ENCODE results near the gene LGR4.

Gene LGR4

DNA sequence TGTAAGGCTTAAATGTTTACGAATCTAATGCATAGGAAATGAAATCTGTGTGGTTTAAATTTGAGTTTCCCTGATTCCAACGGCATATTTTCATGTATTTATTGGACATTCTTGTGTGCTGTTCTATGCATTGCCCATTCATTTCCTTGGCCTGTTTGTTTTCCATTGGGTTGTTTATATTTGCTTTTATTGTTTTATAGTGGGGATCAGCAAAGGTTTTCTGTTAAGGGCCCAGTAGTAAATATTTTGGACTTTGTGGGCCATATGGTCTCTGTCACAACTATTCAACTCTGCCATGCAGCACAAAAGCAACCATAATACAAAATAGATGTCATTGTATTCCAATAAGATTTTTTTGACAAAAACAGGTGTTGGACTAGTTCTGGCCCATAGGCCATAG lies 5.2 kb upstream of the LGR4 start:
- no peaks in the 10 kb centered on the region for H3K4me1 ChIP-seq (ENCODE audit: control insufficient read depth, insufficient read depth, low read length)
- no peaks in the 10 kb centered on the region for H3K27me3 ChIP-seq (ENCODE audit: control insufficient read depth, insufficient read depth, low read length)
- H3K36me3 ChIP-seq (ENCODE audit: control insufficient read depth, insufficient read depth, low read length), result no peaks in the 10 kb centered on the region
- H3K4me3 ChIP-seq (ENCODE audit: low read length), result no peak overlapping the region
- H3K9ac ChIP-seq (ENCODE audit: low read length), result no peak overlapping the region
- no peak overlapping the region for H3K27ac ChIP-seq (ENCODE audit: low read depth, low read length)

- no peaks in the 10 kb centered on the region for H3K36me3 ChIP-seq (ENCODE audit: control insufficient read depth, insufficient read depth, low read length)
- H3K4me3 ChIP-seq (ENCODE audit: low read length), result no peak overlapping the region
- H3K27ac ChIP-seq (ENCODE audit: low read depth, low read length), result no peak overlapping the region
- no peak overlapping the region for H3K9ac ChIP-seq (ENCODE audit: low read length)
- H3K4me1 ChIP-seq (ENCODE audit: control insufficient read depth, insufficient read depth, low read length), result no peaks in the 10 kb centered on the region
- H3K27me3 ChIP-seq (ENCODE audit: control insufficient read depth, insufficient read depth, low read length), result no peaks in the 10 kb centered on the region
Observed at GRCh38 chr11:27477243-27477642, 4.7 kb upstream of the LGR4 start.

- H3K36me3 ChIP-seq (ENCODE audit: control insufficient read depth, insufficient read depth, low read length), result no peaks in the 10 kb centered on the region
- H3K4me1 ChIP-seq (ENCODE audit: control insufficient read depth, insufficient read depth, low read length), result peaks cover 3% of the 10 kb centered on the region
- H3K27me3 ChIP-seq (ENCODE audit: control insufficient read depth, insufficient read depth, low read length), result no peaks in the 10 kb centered on the region
- H3K9ac ChIP-seq (ENCODE audit: low read length), result no peak overlapping the region
- H3K4me3 ChIP-seq (ENCODE audit: low read length), result no peak overlapping the region
- no peak overlapping the region for H3K27ac ChIP-seq (ENCODE audit: low read depth, low read length)
Observed at GRCh38 chr11:27475622-27476021, 3.0 kb upstream of the LGR4 start.

- peak overlapping the region; percentile 86 for H3K27ac ChIP-seq (ENCODE audit: low read depth, low read length)
- no peak overlapping the region for H3K9ac ChIP-seq (ENCODE audit: low read length)
Observed at GRCh38 chr11:27473017-27473406, 422 bp upstream of the LGR4 start.

DNA sequence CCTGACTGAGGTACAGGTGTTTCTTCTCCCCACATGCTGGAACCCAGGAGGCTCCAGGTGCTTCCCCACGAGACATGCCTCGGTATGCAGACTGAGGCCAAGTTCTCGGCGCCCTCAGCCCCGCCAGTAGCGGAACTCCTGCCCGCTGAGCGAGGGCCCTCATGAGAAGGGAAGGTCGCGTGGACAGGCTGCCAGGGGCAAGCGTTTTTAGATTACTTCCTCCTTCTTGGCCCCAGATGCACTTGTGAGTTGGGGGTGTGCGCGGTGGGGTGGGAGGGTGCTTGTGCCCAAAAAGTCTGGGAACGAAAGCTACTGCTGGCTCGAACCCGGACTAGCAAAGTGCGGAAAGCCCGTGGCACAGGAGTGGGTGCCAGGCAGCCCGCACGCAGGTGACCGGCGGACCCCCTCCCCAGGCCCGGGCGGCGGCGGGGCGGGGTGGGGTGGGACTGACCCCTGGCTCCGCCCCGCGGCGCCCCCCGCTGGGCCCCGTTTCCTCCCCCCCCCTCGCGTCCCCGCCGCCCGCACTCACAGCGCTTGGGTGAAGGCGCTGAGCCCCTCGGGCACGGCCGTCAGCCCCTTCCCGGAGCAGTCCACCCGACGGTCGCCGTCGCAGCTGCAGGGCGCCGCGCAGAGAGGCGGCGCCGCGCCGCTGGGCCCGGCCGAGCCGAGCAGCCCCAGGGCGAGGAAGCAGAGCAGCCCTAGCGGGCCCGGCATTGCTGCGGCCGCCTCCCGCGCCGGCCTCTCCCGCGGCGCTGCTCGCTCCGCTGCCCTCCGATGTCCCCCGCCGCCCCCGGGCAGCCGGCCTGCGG lies 797 bp downstream of the LGR4 start:
- Histone ChIP-seq H3K27me3 (ENCODE audit: control insufficient read depth, insufficient read depth, low read length) (no peaks in the 10 kb centered on the region), H3K4me1 (ENCODE audit: control insufficient read depth, insufficient read depth, low read length) (peaks cover 9% of the 10 kb centered on the region), H3K9ac (ENCODE audit: low read length) (peak overlapping the region; percentile 64), H3K4me3 (ENCODE audit: low read length) (peak overlapping the region; percentile 93), H3K27ac (ENCODE audit: low read depth, low read length) (peak overlapping the region; percentile 86), H3K36me3 (ENCODE audit: control insufficient read depth, insufficient read depth, low read length) (no peaks in the 10 kb centered on the region)

More at GRCh38 chr11:27473017-27473406, 422 bp upstream of the LGR4 start:
- Histone ChIP-seq H3K4me3 (ENCODE audit: low read length) (peak overlapping the region; percentile 93), H3K4me1 (ENCODE audit: control insufficient read depth, insufficient read depth, low read length) (peaks cover 9% of the 10 kb centered on the region), H3K36me3 (ENCODE audit: control insufficient read depth, insufficient read depth, low read length) (no peaks in the 10 kb centered on the region), H3K27me3 (ENCODE audit: control insufficient read depth, insufficient read depth, low read length) (no peaks in the 10 kb centered on the region)

DNA sequence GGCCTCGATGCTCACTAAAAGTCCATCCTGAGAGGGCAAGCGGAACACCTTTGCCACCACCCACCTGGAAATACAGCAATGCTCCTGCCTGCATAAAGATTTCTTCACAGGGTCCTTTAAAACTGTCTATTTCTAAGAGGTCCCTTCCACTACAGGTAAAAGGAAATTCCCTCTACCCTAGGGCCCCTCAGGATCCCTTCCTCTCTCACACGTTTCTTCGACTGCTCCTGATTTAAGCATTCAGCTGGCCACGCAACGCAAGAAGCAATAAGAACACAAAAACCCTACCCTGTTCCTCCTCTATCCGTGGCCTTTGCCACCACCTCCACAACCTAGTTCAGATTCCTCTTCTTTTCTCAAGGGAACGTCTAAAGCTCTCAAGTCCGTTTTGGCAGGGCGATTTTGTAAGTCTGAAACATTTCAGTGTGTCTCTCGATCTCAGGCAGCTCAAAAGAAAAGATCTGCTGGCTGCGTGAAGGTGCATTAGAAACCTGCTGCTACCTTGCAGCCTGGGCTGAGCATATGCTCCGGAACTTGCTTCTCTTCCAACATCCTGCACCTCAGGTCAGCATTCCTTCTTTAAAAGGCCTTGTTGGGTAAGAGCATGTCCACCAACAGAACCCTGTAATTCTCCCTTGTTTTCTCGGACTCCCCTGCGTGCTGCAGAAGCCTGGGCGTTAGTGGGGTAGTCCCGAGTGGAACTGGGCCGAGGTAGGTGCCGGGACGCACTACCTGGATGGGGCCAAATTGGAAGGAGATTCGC lies 1.6 kb downstream of the LGR4 start:
- Histone ChIP-seq H3K4me3 (ENCODE audit: low read length) (peak overlapping the region; percentile 93), H3K27ac (ENCODE audit: low read depth, low read length) (peak overlapping the region; percentile 86), H3K4me1 (ENCODE audit: control insufficient read depth, insufficient read depth, low read length) (peaks cover 13% of the 10 kb centered on the region), H3K9ac (ENCODE audit: low read length) (peak overlapping the region; percentile 52), H3K36me3 (ENCODE audit: control insufficient read depth, insufficient read depth, low read length) (no peaks in the 10 kb centered on the region), H3K27me3 (ENCODE audit: control insufficient read depth, insufficient read depth, low read length) (no peaks in the 10 kb centered on the region)

DNA sequence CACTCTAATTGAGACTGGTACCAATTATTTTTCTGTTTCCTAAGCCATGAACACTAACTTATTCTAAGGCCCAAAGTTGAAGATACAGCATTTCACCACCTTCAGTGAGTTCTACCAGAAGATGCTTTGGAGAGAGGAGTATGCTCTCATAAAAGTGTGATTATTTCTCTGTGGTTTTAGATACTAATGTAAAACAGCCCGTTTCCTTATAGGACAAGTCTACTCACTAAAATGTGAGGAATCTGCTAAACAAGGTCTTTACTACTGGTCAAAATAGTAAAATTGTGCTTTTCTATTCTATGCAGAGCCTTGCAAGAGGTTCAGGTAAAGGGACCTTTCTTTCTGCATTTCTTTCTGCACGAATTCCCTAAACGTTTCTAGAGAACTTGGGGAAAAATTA lies 2.4 kb downstream of the LGR4 start:
- Histone ChIP-seq H3K27me3 (ENCODE audit: control insufficient read depth, insufficient read depth, low read length) (no peaks in the 10 kb centered on the region), H3K9ac (ENCODE audit: low read length) (no peak overlapping the region), H3K36me3 (ENCODE audit: control insufficient read depth, insufficient read depth, low read length) (no peaks in the 10 kb centered on the region), H3K4me3 (ENCODE audit: low read length) (peak overlapping the region; percentile 93), H3K4me1 (ENCODE audit: control insufficient read depth, insufficient read depth, low read length) (peaks cover 21% of the 10 kb centered on the region), H3K27ac (ENCODE audit: low read depth, low read length) (no peak overlapping the region)

DNA sequence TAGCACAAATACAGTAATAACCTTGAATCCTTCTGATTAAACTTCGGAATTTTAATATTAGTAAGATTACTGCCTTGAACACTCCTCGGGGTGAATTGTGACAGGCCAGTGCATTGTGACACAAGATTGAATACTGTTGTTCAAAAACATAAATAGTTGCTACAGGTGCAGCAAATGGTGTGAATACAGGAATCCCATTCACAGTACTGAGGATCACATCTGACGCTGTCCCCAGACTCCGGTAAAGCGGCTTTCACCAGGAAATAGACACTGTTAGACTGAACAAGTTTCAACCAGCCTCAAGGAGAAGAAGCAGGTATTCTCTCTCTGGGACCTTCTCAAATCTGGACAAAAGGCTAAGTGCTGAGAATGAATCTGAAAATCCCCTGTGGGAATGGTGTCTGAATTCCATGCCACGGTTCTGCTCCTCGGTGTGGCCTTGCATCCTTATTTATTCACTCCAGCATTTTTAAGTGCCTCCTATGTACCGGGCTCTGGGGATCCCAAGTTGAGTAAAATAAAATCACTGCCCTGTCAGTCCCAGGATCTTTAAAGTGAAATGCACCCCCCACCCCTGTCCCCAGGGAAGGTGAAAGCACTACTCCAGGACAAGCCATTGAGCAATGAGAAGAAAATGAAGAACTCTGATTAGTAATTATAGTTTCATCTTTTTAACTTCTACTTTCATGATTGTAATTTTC lies 3.4 kb downstream of the LGR4 start:
- Histone ChIP-seq H3K9ac (ENCODE audit: low read length) (no peak overlapping the region), H3K27me3 (ENCODE audit: control insufficient read depth, insufficient read depth, low read length) (no peaks in the 10 kb centered on the region), H3K4me1 (ENCODE audit: control insufficient read depth, insufficient read depth, low read length) (peaks cover 24% of the 10 kb centered on the region), H3K4me3 (ENCODE audit: low read length) (peak overlapping the region; percentile 93), H3K36me3 (ENCODE audit: control insufficient read depth, insufficient read depth, low read length) (no peaks in the 10 kb centered on the region), H3K27ac (ENCODE audit: low read depth, low read length) (peak overlapping the region; percentile 23)

GRCh38 chr11:27468209-27468994 lies 4.2 kb downstream of the LGR4 start:
- peak overlapping the region; percentile 5 for H3K4me3 ChIP-seq (ENCODE audit: low read length)
- H3K4me1 ChIP-seq (ENCODE audit: control insufficient read depth, insufficient read depth, low read length), result peaks cover 29% of the 10 kb centered on the region
- no peaks in the 10 kb centered on the region for H3K27me3 ChIP-seq (ENCODE audit: control insufficient read depth, insufficient read depth, low read length)
- H3K27ac ChIP-seq (ENCODE audit: low read depth, low read length), result peak overlapping the region; percentile 43
- no peak overlapping the region for H3K9ac ChIP-seq (ENCODE audit: low read length)
- H3K36me3 ChIP-seq (ENCODE audit: control insufficient read depth, insufficient read depth, low read length), result no peaks in the 10 kb centered on the region

DNA sequence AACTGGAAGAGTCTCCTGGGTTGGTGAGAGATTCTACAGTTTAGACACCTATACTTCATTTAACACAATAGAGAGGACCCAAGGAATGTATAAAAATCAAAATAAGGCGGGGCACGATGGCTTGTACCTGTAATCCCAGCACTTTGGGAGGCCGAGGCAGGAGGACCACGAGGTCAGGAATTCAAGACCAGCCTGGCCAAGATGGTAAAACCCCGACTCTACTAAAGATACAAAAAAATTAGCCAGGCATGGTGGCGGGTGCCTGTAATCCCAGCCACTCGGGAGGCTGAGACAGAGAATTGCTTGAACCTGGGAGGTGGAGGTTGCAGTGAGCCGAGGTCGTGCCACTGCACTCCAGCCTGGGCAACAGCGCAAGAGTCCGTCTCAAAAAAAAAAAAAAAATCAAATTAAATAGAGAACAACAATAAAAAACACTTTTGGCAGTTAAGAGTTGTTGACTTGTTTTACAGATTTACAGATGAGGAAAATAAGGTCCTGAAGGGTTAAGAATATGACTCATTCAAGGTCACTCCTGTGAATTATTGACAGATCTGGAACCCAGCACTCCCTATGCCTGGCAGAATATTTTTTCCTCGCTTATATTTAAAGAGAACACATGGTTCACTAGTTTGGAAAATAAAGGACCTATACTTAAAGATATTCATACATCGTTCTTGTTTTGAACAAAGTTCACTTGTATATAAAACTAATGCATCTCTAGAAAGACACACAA lies 5.2 kb downstream of the LGR4 start:
- Histone ChIP-seq H3K27me3 (ENCODE audit: control insufficient read depth, insufficient read depth, low read length) (no peaks in the 10 kb centered on the region), H3K27ac (ENCODE audit: low read depth, low read length) (peak overlapping the region; percentile 43), H3K4me1 (ENCODE audit: control insufficient read depth, insufficient read depth, low read length) (peaks cover 29% of the 10 kb centered on the region), H3K9ac (ENCODE audit: low read length) (no peak overlapping the region), H3K36me3 (ENCODE audit: control insufficient read depth, insufficient read depth, low read length) (no peaks in the 10 kb centered on the region), H3K4me3 (ENCODE audit: low read length) (no peak overlapping the region)

- Histone ChIP-seq H3K9ac (ENCODE audit: low read length) (no peak overlapping the region), H3K4me1 (ENCODE audit: control insufficient read depth, insufficient read depth, low read length) (peaks cover 29% of the 10 kb centered on the region), H3K27ac (ENCODE audit: low read depth, low read length) (no peak overlapping the region), H3K36me3 (ENCODE audit: control insufficient read depth, insufficient read depth, low read length) (no peaks in the 10 kb centered on the region), H3K4me3 (ENCODE audit: low read length) (no peak overlapping the region), H3K27me3 (ENCODE audit: control insufficient read depth, insufficient read depth, low read length) (no peaks in the 10 kb centered on the region)
Observed at GRCh38 chr11:27466363-27466762, 6.2 kb downstream of the LGR4 start.

Measured in rectal smooth muscle tissue (tissue), 1 donor.